GM10248 (cell line): ENCODE results near the gene AP2B1.

Experiments
- CTCF ChIA-PET: fragments of 300-600 bp; sonication (Branson Sonifier 250); formaldehyde crosslinking; extraction: SDS; loops from one replicate; lab custom pipeline; 2021; ENCODE audit warnings: antibody characterized with exemption; lab: Yijun Ruan, JAX
- POLR2A ChIA-PET: fragments of 350-650 bp; sonication (Branson Sonifier 250); formaldehyde crosslinking; extraction: SDS; loops from one replicate; lab custom pipeline; 2020; ENCODE audit warnings: antibody characterized with exemption; lab: Yijun Ruan, JAX
- DNase-seq: peaks from one replicate; pipeline ENCODE4 v3.0.0; 2012; ENCODE audit errors: extremely low spot score
- TF ChIP-seq, protein P1 (sequence below): IDR thresholded peaks from 2 replicates; pipeline ENCODE4 v1.5.1; 2012; ENCODE audit warnings: mild to moderate bottlenecking, low read depth; ENCODE audit errors: extremely low read depth, missing control alignments, control extremely low read depth

The AP2B1 gene

DNA sequence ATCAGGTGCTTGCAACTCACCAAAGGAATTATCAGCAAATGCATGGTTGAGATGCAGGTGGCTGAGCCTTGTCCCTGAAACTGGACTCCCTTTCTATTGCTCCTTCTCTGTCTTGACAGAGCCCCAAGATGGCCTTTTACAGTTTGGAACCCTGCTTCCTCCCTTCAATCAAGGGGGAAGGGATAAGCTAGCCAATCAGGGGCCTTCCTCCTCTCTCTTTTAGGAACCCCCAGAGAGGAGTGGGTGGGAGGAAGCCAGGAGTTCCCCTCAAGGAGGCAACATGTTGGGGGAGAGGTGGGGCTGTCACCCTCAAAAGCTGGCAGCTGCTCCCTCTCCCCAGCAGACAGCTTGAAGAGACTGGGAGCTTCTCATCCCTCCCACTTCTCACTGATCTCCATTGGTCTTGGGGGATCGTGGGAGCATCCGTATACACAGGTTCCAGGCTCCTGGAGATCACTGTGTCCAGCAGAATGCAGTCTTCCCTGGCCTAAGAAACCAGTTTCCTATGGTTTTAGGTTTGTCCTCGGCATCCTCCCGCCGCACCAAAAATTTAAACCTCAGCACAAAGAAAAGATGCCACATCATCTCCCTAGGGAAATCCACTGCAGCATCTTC is 151.5 kb downstream of the AP2B1 start:
- peak; percentile 21 for DNase-seq
- ChIA-PET CTCF (interaction anchor here (1.0 to 3.2 kb wide), 2 partner anchors 9 kb away, joined by 5 to 18 read pairs; no protein-coding TSS in a partner anchor), POLR2A (no interaction called here)
- TF ChIP-seq, protein P1, sequence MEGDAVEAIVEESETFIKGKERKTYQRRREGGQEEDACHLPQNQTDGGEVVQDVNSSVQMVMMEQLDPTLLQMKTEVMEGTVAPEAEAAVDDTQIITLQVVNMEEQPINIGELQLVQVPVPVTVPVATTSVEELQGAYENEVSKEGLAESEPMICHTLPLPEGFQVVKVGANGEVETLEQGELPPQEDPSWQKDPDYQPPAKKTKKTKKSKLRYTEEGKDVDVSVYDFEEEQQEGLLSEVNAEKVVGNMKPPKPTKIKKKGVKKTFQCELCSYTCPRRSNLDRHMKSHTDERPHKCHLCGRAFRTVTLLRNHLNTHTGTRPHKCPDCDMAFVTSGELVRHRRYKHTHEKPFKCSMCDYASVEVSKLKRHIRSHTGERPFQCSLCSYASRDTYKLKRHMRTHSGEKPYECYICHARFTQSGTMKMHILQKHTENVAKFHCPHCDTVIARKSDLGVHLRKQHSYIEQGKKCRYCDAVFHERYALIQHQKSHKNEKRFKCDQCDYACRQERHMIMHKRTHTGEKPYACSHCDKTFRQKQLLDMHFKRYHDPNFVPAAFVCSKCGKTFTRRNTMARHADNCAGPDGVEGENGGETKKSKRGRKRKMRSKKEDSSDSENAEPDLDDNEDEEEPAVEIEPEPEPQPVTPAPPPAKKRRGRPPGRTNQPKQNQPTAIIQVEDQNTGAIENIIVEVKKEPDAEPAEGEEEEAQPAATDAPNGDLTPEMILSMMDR, result no peak

DNA sequence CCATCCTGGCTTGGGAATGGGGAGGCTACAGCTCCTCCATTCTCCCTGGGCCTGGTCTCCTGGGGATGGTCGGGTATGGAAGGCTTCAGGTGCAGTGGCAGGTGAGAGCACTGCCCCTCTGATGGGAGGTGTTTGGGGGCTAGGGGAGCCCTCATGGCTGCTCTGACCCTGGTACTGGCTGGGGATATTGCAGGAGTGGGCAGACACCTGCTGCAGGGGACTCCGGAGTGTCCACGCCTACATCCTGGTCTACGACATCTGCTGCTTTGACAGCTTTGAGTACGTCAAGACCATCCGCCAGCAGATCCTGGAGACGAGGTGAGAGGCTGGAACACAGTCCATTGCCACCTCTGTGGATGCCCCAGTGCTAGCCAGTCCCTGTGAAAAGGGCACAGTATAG is 153.1 kb downstream of the AP2B1 start:
- TF ChIP-seq, protein P1, result no peak
- no peak for DNase-seq
- ChIA-PET CTCF (interaction anchor here (0.8 to 1.0 kb wide), 2 partner anchors 127 to 207 kb away, joined by 3 to 4 read pairs; no protein-coding TSS in a partner anchor), POLR2A (no interaction called here)

DNA sequence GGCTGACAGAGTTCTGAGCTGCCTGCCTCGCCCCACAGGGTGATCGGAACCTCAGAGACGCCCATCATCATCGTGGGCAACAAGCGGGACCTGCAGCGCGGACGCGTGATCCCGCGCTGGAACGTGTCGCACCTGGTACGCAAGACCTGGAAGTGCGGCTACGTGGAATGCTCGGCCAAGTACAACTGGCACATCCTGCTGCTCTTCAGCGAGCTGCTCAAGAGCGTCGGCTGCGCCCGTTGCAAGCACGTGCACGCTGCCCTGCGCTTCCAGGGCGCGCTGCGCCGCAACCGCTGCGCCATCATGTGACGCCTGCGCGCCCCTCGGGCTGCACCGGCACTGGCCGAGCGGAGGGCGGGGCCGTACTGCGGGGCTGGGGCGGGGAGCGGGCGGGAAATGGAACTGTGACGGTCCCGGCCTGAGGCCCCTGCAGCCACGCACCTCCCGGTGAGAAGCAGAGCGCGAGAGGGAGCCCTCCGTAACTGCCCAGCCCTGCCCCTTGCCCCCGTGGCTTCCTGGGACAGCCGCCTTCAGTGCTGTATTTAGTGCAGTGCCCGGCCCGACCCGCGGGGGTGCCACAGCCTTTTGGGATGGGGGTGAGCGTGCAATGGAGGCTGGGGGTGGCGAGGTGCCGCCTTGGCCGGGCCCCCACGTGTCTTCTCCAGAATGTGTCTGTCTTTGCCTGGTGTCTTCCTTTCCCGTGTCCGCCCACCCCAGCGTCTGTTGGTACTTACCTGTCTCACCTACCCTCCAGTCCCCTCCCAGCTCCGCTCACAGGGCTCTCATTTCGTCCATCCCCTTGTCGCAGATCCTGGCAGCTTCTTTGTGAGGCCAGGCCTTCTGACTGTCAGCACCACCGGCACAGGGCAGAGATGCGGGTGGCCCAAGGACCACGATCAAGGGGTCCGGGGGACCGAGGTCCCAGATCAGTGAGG is 154.1 kb downstream of the AP2B1 start:
- TF ChIP-seq, protein P1, result no peak
- no peak for DNase-seq
- POLR2A ChIA-PET, result no interaction called here
- CTCF ChIA-PET, result interaction anchor here (2.1 kb wide), 1 partner anchor 22 kb away, joined by 5 read pairs; no protein-coding TSS in a partner anchor

DNA sequence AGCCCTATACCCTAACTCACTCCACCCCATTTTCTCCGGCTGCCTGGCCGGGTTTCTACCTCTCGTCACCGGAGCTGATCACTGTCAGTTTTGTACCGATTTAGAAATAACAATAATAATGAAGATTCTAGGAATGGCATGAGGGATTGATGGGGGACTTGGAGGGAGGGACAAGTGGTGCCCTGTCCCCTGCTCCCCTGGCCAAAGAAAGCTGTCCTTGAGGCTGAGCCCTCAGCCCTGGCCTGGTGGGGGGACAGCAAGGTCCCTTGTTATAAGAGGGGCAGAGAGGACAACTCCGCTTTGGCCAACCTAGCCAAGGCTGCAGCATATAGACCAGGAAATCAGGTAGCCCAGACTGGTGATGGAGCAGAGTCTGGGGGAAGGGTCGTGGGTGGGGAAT is 155.4 kb downstream of the AP2B1 start:
- DNase-seq, result no peak
- CTCF ChIA-PET, result interaction anchor here (1.1 to 2.3 kb wide), 3 partner anchors 19 to 134 kb away, joined by 3 to 5 read pairs (median 4); no protein-coding TSS in a partner anchor
- TF ChIP-seq, protein P1, result no peak
- POLR2A ChIA-PET, result no interaction called here

DNA sequence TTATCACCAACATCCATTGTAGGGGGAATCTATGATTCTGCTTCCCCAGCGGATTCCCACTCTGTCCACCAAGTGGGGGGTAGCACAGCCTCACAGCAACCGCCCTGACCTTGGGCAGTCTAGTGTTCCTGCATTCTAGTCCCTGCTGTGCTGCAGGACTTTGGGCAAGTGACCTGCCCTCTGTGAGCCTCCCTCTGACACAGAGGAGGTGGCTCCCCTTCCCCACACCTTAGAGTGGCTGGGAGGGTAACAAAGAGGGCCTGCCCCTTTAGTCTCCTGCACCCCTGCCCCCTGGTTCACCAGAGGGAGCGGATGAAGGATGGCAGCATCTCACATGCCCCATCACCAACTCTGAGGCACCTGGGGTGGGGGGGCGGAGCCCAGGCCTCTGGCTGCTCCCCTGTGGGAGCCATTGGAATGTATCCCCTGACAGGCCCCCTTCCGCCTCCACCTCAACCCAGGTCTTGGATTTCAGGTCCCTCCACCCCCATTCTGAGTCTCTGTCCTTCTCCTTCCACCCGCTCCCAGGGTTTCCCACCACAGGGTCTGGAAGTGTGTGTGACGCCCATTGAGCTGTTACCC is 155.9 kb downstream of the AP2B1 start:
- ChIA-PET CTCF (interaction anchor here (1.1 to 8.1 kb wide), 6 partner anchors 19 to 134 kb away, joined by 3 to 107 read pairs (median 4); no protein-coding TSS in a partner anchor), POLR2A (interaction anchor here (0.8 kb wide), 1 partner anchor 23 kb away, joined by 3 read pairs; no protein-coding TSS in a partner anchor)
- TF ChIP-seq, protein P1, result no peak
- no peak for DNase-seq
